GM12873 (cell line): ENCODE data around the gene PGAM1.
A peak's percentile ranks its signal among the peaks of the same experiment; 100 is the strongest.

Source experiments
- CTCF ChIP-seq: IDR thresholded peaks from 2 replicates; pipeline ENCODE4 v1.5.1; 2012; ENCODE audit warnings: low read depth, mild to moderate bottlenecking, moderate library complexity, low read length, control low read depth; ENCODE audit not compliant: insufficient read depth; ENCODE audit errors: missing control alignments

The PGAM1 gene

DNA sequence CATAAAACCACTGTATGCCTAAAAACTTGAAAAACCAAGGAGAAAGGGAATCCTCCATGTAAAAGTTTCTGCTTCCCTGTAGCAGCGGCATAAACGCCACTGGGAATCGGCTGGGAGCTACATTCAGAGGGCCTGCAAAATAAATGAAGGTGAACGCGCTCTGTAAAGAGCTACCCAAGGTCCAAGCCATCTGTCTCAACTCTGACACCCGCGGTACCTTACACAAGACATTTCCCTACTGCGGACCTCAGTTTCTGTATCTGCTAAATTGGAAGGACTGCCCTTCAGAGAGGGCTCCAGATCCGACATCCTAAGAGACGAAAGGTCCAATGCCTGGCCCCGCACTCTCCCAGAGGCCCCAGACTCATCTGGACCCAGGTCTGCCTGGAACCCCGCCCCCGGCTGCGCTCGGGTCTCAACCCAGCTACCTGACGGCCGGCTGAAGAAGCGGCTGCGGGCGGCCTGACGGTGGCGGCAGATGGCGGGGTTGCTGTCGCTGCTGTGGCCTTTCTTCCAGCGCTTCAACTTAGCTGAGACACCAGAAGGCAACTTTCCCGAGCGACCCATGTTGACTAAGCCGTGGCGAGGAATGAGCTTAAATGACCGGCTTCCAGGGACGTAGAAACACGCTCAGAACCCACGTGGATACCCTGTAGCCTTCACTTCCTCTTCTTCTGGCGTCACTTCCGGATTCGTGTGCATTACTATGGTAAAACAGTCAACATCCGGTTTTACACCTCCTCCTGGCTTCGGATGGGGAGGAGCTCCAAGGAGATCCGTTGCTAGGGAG lies 25.1 kb upstream of the PGAM1 start, which contains the start of gene RRP12:
TSS of gene RRP12 (minus strand) at position 676 of the 790 bp plus-strand sequence. CDS start at position 567, 109 bp downstream.
- peak; percentile 16 for TF ChIP-seq CTCF

- TF ChIP-seq CTCF, result no peak
These were observed 24.5 kb upstream of the PGAM1 start for GRCh38 chr10:97401455-97401919.

DNA sequence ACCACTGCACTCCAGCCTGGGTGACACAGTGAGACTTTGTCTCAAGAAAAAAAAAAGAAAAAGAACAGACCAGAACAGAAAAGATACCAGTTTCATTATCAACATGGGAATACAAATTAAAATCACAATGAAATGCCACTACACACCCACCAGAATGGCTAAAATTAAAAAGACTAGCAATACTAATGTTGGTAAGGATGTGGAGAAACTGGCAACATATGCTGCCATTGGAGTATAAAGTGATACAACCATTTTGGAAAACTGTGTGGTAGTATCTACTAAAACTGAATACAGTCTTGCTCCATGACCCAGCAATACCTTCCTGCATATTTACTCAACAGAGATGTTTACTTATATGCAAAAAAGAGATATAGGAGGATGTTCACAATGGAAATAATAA lies 21.9 kb upstream of the PGAM1 start:
- no peak for TF ChIP-seq CTCF

DNA sequence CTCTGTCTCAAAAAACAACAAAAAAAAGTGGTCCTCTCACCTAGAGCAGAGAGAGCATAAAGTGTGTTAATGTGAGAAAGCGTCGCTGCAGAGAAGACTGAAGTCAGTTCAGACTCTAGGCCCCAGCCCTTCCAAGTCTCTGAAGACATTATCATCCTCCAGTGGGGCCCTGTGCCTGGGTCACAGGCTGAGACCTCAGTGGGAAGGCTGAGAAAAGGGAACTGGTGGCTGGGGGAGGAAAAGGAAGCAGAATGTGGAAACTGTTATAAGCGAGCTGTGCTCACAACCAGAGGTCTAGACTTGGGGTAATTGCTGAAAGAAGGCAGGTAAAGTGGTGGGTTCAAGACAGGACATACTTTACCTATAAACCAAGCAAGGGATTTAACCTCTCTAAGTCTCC lies 19.9 kb upstream of the PGAM1 start:
- no peak for TF ChIP-seq CTCF

DNA sequence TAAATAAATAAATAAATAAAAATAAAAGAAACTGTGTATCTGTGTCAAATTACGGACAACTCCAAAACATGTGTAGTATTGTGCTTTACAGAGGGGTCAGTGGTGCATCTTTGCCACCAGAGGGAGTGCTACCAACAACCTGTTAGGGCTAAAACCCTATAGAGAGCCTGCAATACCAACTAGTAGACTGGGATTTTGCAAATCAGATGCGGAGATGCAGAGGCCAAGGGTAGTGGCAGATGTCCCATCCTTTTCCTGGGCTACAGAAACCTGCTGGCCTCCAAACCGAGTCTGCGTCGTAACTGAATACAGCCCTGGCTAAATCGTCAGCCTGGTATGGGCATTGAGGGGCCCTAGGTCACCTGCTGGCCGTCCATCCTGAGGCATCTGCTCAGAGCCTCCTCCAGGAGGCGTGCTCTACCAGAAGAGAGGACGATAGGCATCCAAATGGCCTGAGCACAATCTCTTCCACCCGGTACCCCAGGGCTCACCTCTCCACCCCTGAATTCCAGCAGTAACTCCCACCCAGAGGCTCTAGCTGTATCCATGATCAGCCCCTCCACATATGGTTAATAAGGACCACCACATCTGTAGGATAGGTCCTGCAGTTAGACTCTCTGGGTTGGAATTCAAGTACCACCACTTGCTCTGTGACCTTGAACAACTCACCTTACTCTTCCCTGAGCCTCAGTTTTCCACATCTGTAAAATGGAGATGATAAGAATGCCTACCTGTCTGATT lies 18.6 kb upstream of the PGAM1 start:
- peak; percentile 67 for TF ChIP-seq CTCF

DNA sequence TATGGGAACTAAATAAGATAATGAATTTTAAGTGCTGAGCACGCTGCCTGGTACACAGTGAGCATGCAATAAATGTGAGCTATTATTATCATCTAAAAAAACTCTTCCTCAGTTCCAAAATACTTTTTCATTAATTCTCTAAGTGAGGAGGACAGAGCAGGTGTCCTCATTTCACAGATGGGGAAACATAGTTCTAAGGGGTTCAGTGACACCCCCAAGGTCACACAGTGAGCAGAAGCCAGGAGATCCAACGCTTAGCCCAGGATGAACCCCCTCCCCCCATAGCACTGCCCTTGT lies 18.1 kb upstream of the PGAM1 start:
- TF ChIP-seq CTCF, result no peak

- no peak for TF ChIP-seq CTCF
These were observed 17.4 kb upstream of the PGAM1 start for GRCh38 chr10:97408496-97408992.
